Activated T-helper 1 cell treated with Interleukin-2 at 50 U/mL for 16 hours (primary cell): ENCODE measurements around the gene PTPRD.

Experiments
- DNase-seq: peaks from one replicate; pipeline ENCODE4 v3.0.0-alpha.2; 2020; ENCODE audit warnings: low read depth

PTPRD gene

GRCh38 chr9:8821910-8822666 is 1790.7 kb downstream of the PTPRD start:
- DNase-seq, result no peak

- no peak for DNase-seq
These were observed 1795.5 kb downstream of the PTPRD start for GRCh38 chr9:8817335-8817734.

GRCh38 chr9:8816361-8816760 is 1796.4 kb downstream of the PTPRD start:
- no peak for DNase-seq

GRCh38 chr9:8815931-8816330 is 1796.9 kb downstream of the PTPRD start:
- no peak for DNase-seq

- no peak for DNase-seq
These were observed 1797.6 kb downstream of the PTPRD start for GRCh38 chr9:8815219-8815618.

GRCh38 chr9:8812888-8813287 is 1799.9 kb downstream of the PTPRD start:
- DNase-seq, result no peak

GRCh38 chr9:8809741-8810140 is 1803.1 kb downstream of the PTPRD start:
- DNase-seq, result no peak

GRCh38 chr9:8806150-8806549 is 1806.7 kb downstream of the PTPRD start:
- no peak for DNase-seq

GRCh38 chr9:8804613-8805012 is 1808.2 kb downstream of the PTPRD start:
- DNase-seq, result no peak

- DNase-seq, result no peak
These were observed 1810.6 kb downstream of the PTPRD start for GRCh38 chr9:8802242-8802641.

- no peak for DNase-seq
These were observed 1812.6 kb downstream of the PTPRD start for GRCh38 chr9:8800196-8800595.

GRCh38 chr9:8799615-8800014 is 1813.2 kb downstream of the PTPRD start:
- DNase-seq, result no peak

GRCh38 chr9:8799206-8799605 is 1813.6 kb downstream of the PTPRD start:
- no peak for DNase-seq

GRCh38 chr9:8784838-8785237 is 1828.0 kb downstream of the PTPRD start:
- no peak for DNase-seq

- DNase-seq, result no peak
These were observed 1828.9 kb downstream of the PTPRD start for GRCh38 chr9:8783941-8784340.

GRCh38 chr9:8782237-8782636 is 1830.6 kb downstream of the PTPRD start:
- no peak for DNase-seq

- DNase-seq, result no peak
These were observed 1831.3 kb downstream of the PTPRD start for GRCh38 chr9:8781458-8781857.

GRCh38 chr9:8780386-8780785 is 1832.4 kb downstream of the PTPRD start:
- no peak for DNase-seq

- no peak for DNase-seq
These were observed 1833.3 kb downstream of the PTPRD start for GRCh38 chr9:8779478-8779877.

- no peak for DNase-seq
These were observed 1834.4 kb downstream of the PTPRD start for GRCh38 chr9:8778356-8778755.

GRCh38 chr9:8772302-8772701 is 1840.5 kb downstream of the PTPRD start:
- DNase-seq, result no peak

GRCh38 chr9:8769153-8769552 is 1843.6 kb downstream of the PTPRD start:
- DNase-seq, result no peak

- no peak for DNase-seq
These were observed 1846.7 kb downstream of the PTPRD start for GRCh38 chr9:8766096-8766495.

GRCh38 chr9:8764051-8764450 is 1848.8 kb downstream of the PTPRD start:
- no peak for DNase-seq
